ENCODE measurements around the gene CFAP73. TPM values are rescaled to one million over a fixed set of nuclear protein-coding genes. Genes with fewer than 3 reads are reported as not detected.

The CFAP73 gene
- total and polyA plus RNA-seq, 10 of the 15 experiments (the other 5 are each of a cell fraction or from before 2014, with no cell fraction given), result 0.18 TPM; not detected in 9

GRCh38 chr12:113119980-113120669 lies 29.4 kb upstream of the CFAP73 start:
- no peaks in the 10 kb centered on the region for H3K79me2 ChIP-seq (ENCODE audit: control insufficient read depth, insufficient read depth, low read length)
- H3K27ac ChIP-seq (ENCODE audit: control insufficient read depth, insufficient read depth), result no peak overlapping the region
- in situ Hi-C loops (cut with MboI) (no loop called here), intact Hi-C loops (cut with micrococcal nuclease; ENCODE audit: unreplicated experiment) (no loop called here)
- SMC1A ChIA-PET (ENCODE audit: uncharacterized antibody, unreplicated experiment), result interaction anchor here (0.6 to 1.0 kb wide), 2 partner anchors 9 to 1294 kb away, joined by 4 to 5 read pairs; no protein-coding TSS in a partner anchor
- no peak overlapping the region for H2AFZ ChIP-seq (ENCODE audit: control insufficient read depth, low read depth, low read length)
- no peaks in the 10 kb centered on the region for H4K20me1 ChIP-seq (ENCODE audit: control insufficient read depth, insufficient read depth)
- WGBS (ENCODE audit: insufficient coverage, insufficient replicate concordance, low lambda C conversion rate, missing lambda C conversion rate), result 6% methylated on average over 3 of the region's 4 CpGs
- H3K4me2 ChIP-seq (ENCODE audit: control insufficient read depth, insufficient read depth), result no peak overlapping the region
- DNase-seq (ENCODE audit: low read depth, low spot score) (no peak), FAIRE-seq (no peak), ATAC-seq (no peak)
- H3K27me3 ChIP-seq (replicated peaks in 1 of 2; ENCODE audit: control insufficient read depth in 2 of 2, insufficient read depth in 2 of 2, low read length in 1 of 2), result no peaks in the 10 kb centered on the region; a peak in 2 of 4 replicates
- no peak overlapping the region for H3K4me3 ChIP-seq
- CTCF ChIA-PET, result interaction anchor here (0.7 to 1.5 kb wide), 7 partner anchors 14 to 127 kb away, joined by 3 to 7 read pairs (median 4); no protein-coding TSS in a partner anchor
- H3K9me3 ChIP-seq (replicated peaks; ENCODE audit: control insufficient read depth, insufficient read depth, low read length), result no peaks in the 10 kb centered on the region; the same call in 2 of the 3 replicates
- BruUV-seq (replicated peaks), result no TSS peak
- no peak overlapping the region for H3K9ac ChIP-seq (ENCODE audit: control insufficient read depth, insufficient read depth, low read length)
- H3K36me3 ChIP-seq (ENCODE audit: control insufficient read depth in 2 of 2, insufficient read depth in 2 of 2, low read length in 1 of 2), result no peaks in the 10 kb centered on the region
- H3K4me1 ChIP-seq (ENCODE audit: control insufficient read depth, insufficient read depth, low read length), result no peaks in the 10 kb centered on the region
- RAD21 ChIA-PET (ENCODE audit: unreplicated experiment), result interaction anchor here (1.5 kb wide), 1 partner anchor 30 kb away, joined by 3 read pairs; no protein-coding TSS in a partner anchor
- TF ChIP-seq NR2C2 (IDR thresholded peaks at IDR 0.05; ENCODE audit: borderline replicate concordance, control insufficient read depth, insufficient read length, low read depth), result no peak
- TF ChIP-seq NR2F1 (conservative IDR thresholded peaks at IDR 0.05), result no peak
- POLR2A ChIA-PET, result no interaction called here

- ChIA-PET SMC1A (ENCODE audit: uncharacterized antibody, unreplicated experiment) (interaction anchor here (0.6 to 1.0 kb wide), 3 partner anchors 9 to 1295 kb away, joined by 3 to 5 read pairs (median 4); no protein-coding TSS in a partner anchor), POLR2A (no interaction called here), RAD21 (ENCODE audit: unreplicated experiment) (interaction anchor here (1.5 kb wide), 1 partner anchor 31 kb away, joined by 3 read pairs; no protein-coding TSS in a partner anchor), CTCF (interaction anchor here (0.7 to 1.5 kb wide), 6 partner anchors 14 to 128 kb away, joined by 3 to 7 read pairs (median 4); no protein-coding TSS in a partner anchor)
- H3K4me2 ChIP-seq (ENCODE audit: control insufficient read depth, insufficient read depth), result no peak overlapping the region
- H3K9ac ChIP-seq (ENCODE audit: control insufficient read depth, insufficient read depth, low read length), result no peak overlapping the region
- DNase-seq (ENCODE audit: low read depth, low spot score), result no peak
- no TSS peak for BruUV-seq (replicated peaks)
- TF ChIP-seq NRF1 (conservative IDR thresholded peaks at IDR 0.05; ENCODE audit: low read depth, low read length), result no peak
- H3K27ac ChIP-seq (ENCODE audit: control insufficient read depth, insufficient read depth), result no peak overlapping the region
- WGBS (ENCODE audit: insufficient coverage, insufficient replicate concordance, low lambda C conversion rate, missing lambda C conversion rate), result 10% methylated on average over 3 of the region's 3 CpGs
- H3K4me1 ChIP-seq (ENCODE audit: control insufficient read depth, insufficient read depth, low read length), result no peaks in the 10 kb centered on the region
- intact Hi-C loops (cut with micrococcal nuclease; ENCODE audit: unreplicated experiment) (no loop called here), in situ Hi-C loops (cut with MboI) (no loop called here)
- H3K36me3 ChIP-seq (ENCODE audit: control insufficient read depth in 2 of 2, insufficient read depth in 2 of 2, low read length in 1 of 2), result no peaks in the 10 kb centered on the region
- no peak overlapping the region for H2AFZ ChIP-seq (ENCODE audit: control insufficient read depth, low read depth, low read length)
- H3K4me3 ChIP-seq, result no peak overlapping the region
- no peaks in the 10 kb centered on the region for H3K79me2 ChIP-seq (ENCODE audit: control insufficient read depth, insufficient read depth, low read length)
- no peaks in the 10 kb centered on the region; the same call in 2 of the 3 replicates for H3K9me3 ChIP-seq (replicated peaks; ENCODE audit: control insufficient read depth, insufficient read depth, low read length)
- no peak for FAIRE-seq
- H3K27me3 ChIP-seq (replicated peaks in 1 of 2; ENCODE audit: control insufficient read depth in 2 of 2, insufficient read depth in 2 of 2, low read length in 1 of 2), result no peaks in the 10 kb centered on the region; a peak in 1 of 4 replicates
- H4K20me1 ChIP-seq (ENCODE audit: control insufficient read depth, insufficient read depth), result no peaks in the 10 kb centered on the region
- no peak for ATAC-seq
Observed at GRCh38 chr12:113120670-113121370, 28.7 kb upstream of the CFAP73 start.
